ENCODE measurements around the gene GAB1. TPM values are rescaled to one million over a fixed set of nuclear protein-coding genes. Genes with fewer than 3 reads are reported as not detected.
A peak's percentile ranks its signal among the peaks of the same experiment; 100 is the strongest.

GAB1 gene
- 0.65 and 0.76 TPM in 2 replicates for total RNA-seq

DNA sequence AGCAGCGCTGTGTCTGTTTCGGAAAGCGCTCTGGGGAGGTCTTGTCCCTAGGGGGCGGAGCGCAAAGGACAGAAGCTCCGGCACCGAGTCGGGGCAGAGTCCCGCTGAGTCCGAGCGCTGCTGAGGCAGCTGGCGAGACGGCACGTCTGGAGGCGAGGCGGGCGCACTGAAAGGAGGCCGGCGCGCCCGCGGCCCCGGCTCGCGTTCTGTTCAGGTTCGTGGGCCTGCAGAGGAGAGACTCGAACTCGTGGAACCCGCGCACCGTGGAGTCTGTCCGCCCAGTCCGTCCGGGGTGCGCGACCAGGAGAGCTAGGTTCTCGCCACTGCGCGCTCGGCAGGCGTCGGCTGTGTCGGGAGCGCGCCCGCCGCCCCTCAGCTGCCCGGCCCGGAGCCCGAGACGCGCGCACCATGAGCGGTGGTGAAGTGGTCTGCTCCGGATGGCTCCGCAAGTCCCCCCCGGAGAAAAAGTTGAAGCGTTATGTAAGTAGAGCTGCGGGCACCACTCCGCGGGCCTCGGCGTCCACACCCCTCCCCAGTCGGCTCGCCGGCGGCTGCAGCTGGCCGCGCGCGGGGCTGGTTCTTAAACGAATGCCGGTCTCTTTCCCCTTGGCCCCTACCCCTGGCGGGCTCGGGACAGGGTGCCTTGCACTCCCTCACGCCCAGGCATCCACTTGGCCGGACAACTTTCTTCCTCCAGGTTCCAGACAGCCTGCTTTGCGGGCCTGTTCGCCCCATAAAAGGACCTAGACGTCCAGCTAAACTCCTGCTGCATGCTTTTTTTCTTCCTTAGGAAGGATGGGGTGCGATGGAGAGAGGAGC is at the start of gene GAB1:
Gene GAB1 (plus strand): TSS at position 96 of the 819 bp plus-strand sequence. CDS start 313 bp downstream, at position 409.
- Mint-ChIP-seq H3K36me3 (ENCODE audit: low read depth) (no peaks in the 10 kb centered on the region), H3K27me3 (peaks cover 55% of the 10 kb centered on the region), H3K4me1 (peaks cover 6% of the 10 kb centered on the region), H3K9me3 (no peaks in the 10 kb centered on the region), H3K4me3 (peak within 1 kb of the TSS; percentile 86), H3K27ac (no peak within 1 kb of the TSS)
- intact Hi-C loops (cut with micrococcal nuclease) = loop anchor here (1.0 to 10.0 kb wide), 4 partner anchors 22 to 176 kb away; partner anchors contain the start of genes SMARCA5 and USP38
- peak; percentile 76 for DNase-seq

GRCh38 chr4:143287572-143287923 is 49.1 kb upstream of the GAB1 start:
- no peak for DNase-seq
- no peaks in the 10 kb centered on the region for H3K4me1 Mint-ChIP-seq
- H3K36me3 Mint-ChIP-seq (ENCODE audit: low read depth) = no peaks in the 10 kb centered on the region
- no peaks in the 10 kb centered on the region for H3K9me3 Mint-ChIP-seq
- H3K27ac Mint-ChIP-seq = no peak overlapping the region
- intact Hi-C loops (cut with micrococcal nuclease) = no loop called here
- H3K27me3 Mint-ChIP-seq = peaks cover 1% of the 10 kb centered on the region
- no peak overlapping the region for H3K4me3 Mint-ChIP-seq

- H3K27ac Mint-ChIP-seq = no peak overlapping the region
- intact Hi-C loops (cut with micrococcal nuclease) = no loop called here
Measured at GRCh38 chr4:143288171-143288570, 48.5 kb upstream of the GAB1 start.

DNA sequence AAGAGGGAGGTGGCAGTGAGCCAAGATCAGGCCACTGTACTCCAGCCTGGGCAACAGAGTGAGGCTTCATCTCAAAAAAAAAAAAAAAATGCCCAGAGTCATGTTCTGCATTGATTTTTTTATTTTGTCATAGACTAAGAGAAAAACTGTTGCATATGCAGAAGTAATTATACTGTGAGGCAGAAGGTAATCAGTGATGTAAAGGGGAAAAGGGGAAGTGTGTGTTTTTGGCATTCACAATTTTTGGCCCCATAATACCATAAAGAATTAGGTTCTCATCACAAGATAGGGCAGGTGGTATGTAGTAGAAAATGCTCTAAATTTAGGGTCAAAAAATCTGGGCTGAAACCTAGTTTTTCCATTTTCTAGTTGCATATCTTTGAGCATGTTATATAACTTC is 47.3 kb upstream of the GAB1 start:
- Mint-ChIP-seq H3K36me3 (ENCODE audit: low read depth) (no peaks in the 10 kb centered on the region), H3K4me3 (no peak overlapping the region), H3K27me3 (peaks cover 1% of the 10 kb centered on the region), H3K27ac (no peak overlapping the region), H3K9me3 (no peaks in the 10 kb centered on the region), H3K4me1 (no peaks in the 10 kb centered on the region)
- no peak for DNase-seq
- intact Hi-C loops (cut with micrococcal nuclease) = no loop called here

More at GRCh38 chr4:143288171-143288570, 48.5 kb upstream of the GAB1 start:
- H3K4me3 Mint-ChIP-seq = no peak overlapping the region
- no peaks in the 10 kb centered on the region for H3K4me1 Mint-ChIP-seq
- DNase-seq = no peak
- H3K27me3 Mint-ChIP-seq = peaks cover 1% of the 10 kb centered on the region
- H3K9me3 Mint-ChIP-seq = no peaks in the 10 kb centered on the region
- no peaks in the 10 kb centered on the region for H3K36me3 Mint-ChIP-seq (ENCODE audit: low read depth)

- no peak overlapping the region for H3K27ac Mint-ChIP-seq
- no peak for DNase-seq
- H3K4me1 Mint-ChIP-seq = no peaks in the 10 kb centered on the region
- H3K4me3 Mint-ChIP-seq = no peak overlapping the region
- H3K9me3 Mint-ChIP-seq = no peaks in the 10 kb centered on the region
- H3K36me3 Mint-ChIP-seq (ENCODE audit: low read depth) = no peaks in the 10 kb centered on the region
- intact Hi-C loops (cut with micrococcal nuclease) = no loop called here
- peaks cover under 1% of the 10 kb centered on the region for H3K27me3 Mint-ChIP-seq
Measured at GRCh38 chr4:143291314-143291713, 45.4 kb upstream of the GAB1 start.

DNA sequence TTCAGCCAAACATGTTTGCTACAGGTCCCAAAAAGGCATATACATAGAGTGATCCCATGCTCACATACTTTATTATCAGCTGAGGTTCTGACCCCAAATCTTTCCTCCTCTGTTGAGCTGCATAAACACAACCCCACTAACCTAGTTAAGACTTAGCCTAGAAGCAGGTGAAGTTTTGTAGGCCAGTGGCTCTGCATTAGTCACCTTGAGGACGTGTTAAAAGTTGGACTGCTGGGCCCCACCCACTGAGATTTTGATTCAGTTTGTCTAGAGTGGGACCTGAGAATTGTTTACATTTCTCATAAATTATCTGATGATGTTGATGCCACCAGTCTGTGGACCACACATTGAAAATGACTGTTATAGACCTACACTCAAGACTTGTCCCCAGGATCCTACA is 43.8 kb upstream of the GAB1 start:
- no peak overlapping the region for H3K27ac Mint-ChIP-seq
- H3K4me1 Mint-ChIP-seq = no peaks in the 10 kb centered on the region
- no peaks in the 10 kb centered on the region for H3K27me3 Mint-ChIP-seq
- DNase-seq = no peak
- no peak overlapping the region for H3K4me3 Mint-ChIP-seq
- no peaks in the 10 kb centered on the region for H3K36me3 Mint-ChIP-seq (ENCODE audit: low read depth)
- intact Hi-C loops (cut with micrococcal nuclease) = no loop called here
- H3K9me3 Mint-ChIP-seq = no peaks in the 10 kb centered on the region

- Mint-ChIP-seq H3K4me3 (no peak overlapping the region), H3K9me3 (no peaks in the 10 kb centered on the region), H3K27me3 (no peaks in the 10 kb centered on the region), H3K36me3 (ENCODE audit: low read depth) (no peaks in the 10 kb centered on the region), H3K27ac (no peak overlapping the region), H3K4me1 (no peaks in the 10 kb centered on the region)
- intact Hi-C loops (cut with micrococcal nuclease) = no loop called here
- DNase-seq = no peak
Measured at GRCh38 chr4:143294310-143294709, 42.4 kb upstream of the GAB1 start.

GRCh38 chr4:143294710-143295275 is 41.9 kb upstream of the GAB1 start:
- H3K27me3 Mint-ChIP-seq = no peaks in the 10 kb centered on the region
- no peak overlapping the region for H3K4me3 Mint-ChIP-seq
- H3K9me3 Mint-ChIP-seq = no peaks in the 10 kb centered on the region
- H3K4me1 Mint-ChIP-seq = no peaks in the 10 kb centered on the region
- H3K36me3 Mint-ChIP-seq (ENCODE audit: low read depth) = no peaks in the 10 kb centered on the region
- DNase-seq = no peak
- no peak overlapping the region for H3K27ac Mint-ChIP-seq
- intact Hi-C loops (cut with micrococcal nuclease) = no loop called here

DNA sequence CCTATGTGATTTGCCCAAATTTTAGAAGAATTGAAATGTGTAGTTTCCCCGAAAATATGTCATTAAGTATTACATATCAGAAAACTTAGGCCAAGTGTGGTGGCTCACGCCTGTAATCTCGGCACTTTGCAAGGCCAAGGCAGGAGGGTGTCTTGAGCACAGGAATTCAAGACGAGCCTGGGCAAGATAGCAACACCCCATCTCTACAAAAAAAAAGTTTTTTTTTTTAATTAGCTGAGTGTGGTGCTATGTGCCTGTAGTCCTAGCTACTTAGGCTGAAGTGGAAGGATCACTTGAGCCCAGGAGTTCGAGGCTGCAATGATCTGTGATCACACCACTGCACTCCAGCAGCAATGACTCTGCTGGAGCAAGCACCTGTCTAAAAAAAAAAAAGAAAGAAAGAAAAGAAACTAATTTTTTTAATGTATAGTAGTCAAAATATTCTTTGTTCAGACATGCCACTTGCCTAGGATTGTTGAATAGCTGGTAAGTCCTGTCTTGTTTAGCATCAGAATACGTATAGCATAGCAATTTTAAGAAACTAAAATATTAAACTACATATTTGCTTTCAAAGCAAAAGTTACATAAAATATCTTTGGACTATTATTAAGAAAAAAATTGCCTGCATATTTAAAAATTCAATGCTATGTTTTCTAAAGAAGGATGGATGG is 40.1 kb upstream of the GAB1 start:
- intact Hi-C loops (cut with micrococcal nuclease) = no loop called here

DNA sequence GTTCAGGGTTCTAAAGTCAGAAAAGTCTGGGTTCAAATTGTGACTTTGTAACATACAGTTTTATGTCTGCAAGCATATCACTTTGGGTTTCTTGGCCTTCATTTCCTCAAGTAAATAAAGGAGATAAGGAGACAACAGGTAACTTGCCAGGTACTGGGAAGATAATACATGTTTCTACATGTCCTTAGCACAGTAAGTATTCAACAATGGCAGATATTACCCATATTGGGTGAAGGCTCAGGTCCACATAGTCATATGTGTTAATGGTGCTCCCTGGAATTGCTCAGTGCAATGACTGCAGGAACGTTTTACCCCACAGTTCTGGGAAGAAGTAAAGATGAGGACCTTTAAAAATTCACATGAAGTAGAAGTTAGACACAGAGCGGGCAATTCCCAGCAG is 35.8 kb upstream of the GAB1 start:
- Mint-ChIP-seq H3K27ac (no peak overlapping the region), H3K9me3 (no peaks in the 10 kb centered on the region), H3K4me1 (no peaks in the 10 kb centered on the region), H3K4me3 (no peak overlapping the region), H3K27me3 (no peaks in the 10 kb centered on the region), H3K36me3 (ENCODE audit: low read depth) (no peaks in the 10 kb centered on the region)
- DNase-seq = no peak
- intact Hi-C loops (cut with micrococcal nuclease) = no loop called here

More for the DNA sequence above, 40.1 kb upstream of the GAB1 start:
- H3K36me3 Mint-ChIP-seq (ENCODE audit: low read depth) = no peaks in the 10 kb centered on the region
- H3K27ac Mint-ChIP-seq = no peak overlapping the region
- DNase-seq = no peak
- H3K9me3 Mint-ChIP-seq = no peaks in the 10 kb centered on the region
- H3K4me1 Mint-ChIP-seq = no peaks in the 10 kb centered on the region
- H3K27me3 Mint-ChIP-seq = no peaks in the 10 kb centered on the region
- no peak overlapping the region for H3K4me3 Mint-ChIP-seq

- no peak for DNase-seq
- Mint-ChIP-seq H3K9me3 (no peaks in the 10 kb centered on the region), H3K27me3 (no peaks in the 10 kb centered on the region), H3K4me1 (no peaks in the 10 kb centered on the region), H3K36me3 (ENCODE audit: low read depth) (no peaks in the 10 kb centered on the region), H3K4me3 (no peak overlapping the region), H3K27ac (no peak overlapping the region)
- intact Hi-C loops (cut with micrococcal nuclease) = no loop called here
Measured at GRCh38 chr4:143302536-143302935, 34.1 kb upstream of the GAB1 start.

- peaks cover 2% of the 10 kb centered on the region for H3K27me3 Mint-ChIP-seq
- intact Hi-C loops (cut with micrococcal nuclease) = no loop called here
- H3K4me3 Mint-ChIP-seq = no peak overlapping the region
- H3K36me3 Mint-ChIP-seq (ENCODE audit: low read depth) = no peaks in the 10 kb centered on the region
- no peak for DNase-seq
- no peaks in the 10 kb centered on the region for H3K9me3 Mint-ChIP-seq
- H3K27ac Mint-ChIP-seq = no peak overlapping the region
- H3K4me1 Mint-ChIP-seq = no peaks in the 10 kb centered on the region
Measured at GRCh38 chr4:143306788-143307187, 29.9 kb upstream of the GAB1 start.

- intact Hi-C loops (cut with micrococcal nuclease) = no loop called here
- no peaks in the 10 kb centered on the region for H3K9me3 Mint-ChIP-seq
- no peak overlapping the region for H3K4me3 Mint-ChIP-seq
- H3K27me3 Mint-ChIP-seq = peaks cover 2% of the 10 kb centered on the region
- H3K4me1 Mint-ChIP-seq = no peaks in the 10 kb centered on the region
- no peak overlapping the region for H3K27ac Mint-ChIP-seq
- H3K36me3 Mint-ChIP-seq (ENCODE audit: low read depth) = no peaks in the 10 kb centered on the region
- no peak for DNase-seq
Measured at GRCh38 chr4:143307531-143307930, 29.1 kb upstream of the GAB1 start.

DNA sequence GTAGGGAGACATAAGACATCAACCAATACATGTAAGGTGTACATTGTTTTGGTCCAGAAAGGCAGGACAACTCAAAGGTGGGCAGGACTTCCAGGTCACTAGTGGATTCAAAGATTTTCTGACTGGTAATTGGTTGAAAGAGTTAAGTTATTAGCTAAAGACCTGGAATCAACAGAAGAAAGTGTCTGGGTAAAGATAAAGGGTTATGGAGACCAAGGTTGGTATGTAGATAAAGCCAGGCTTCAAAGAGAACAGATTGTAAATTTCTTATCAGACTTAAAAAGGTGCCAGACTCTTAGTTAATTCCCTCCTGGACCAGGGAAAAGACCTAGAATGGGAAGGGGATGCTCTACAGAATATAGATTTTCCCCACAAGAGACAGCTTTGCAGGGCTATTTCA is 28.3 kb upstream of the GAB1 start:
- no peak for DNase-seq
- peaks cover 2% of the 10 kb centered on the region for H3K27me3 Mint-ChIP-seq
- no peaks in the 10 kb centered on the region for H3K9me3 Mint-ChIP-seq
- no peak overlapping the region for H3K27ac Mint-ChIP-seq
- H3K4me1 Mint-ChIP-seq = no peaks in the 10 kb centered on the region
- no peaks in the 10 kb centered on the region for H3K36me3 Mint-ChIP-seq (ENCODE audit: low read depth)
- no peak overlapping the region for H3K4me3 Mint-ChIP-seq
- intact Hi-C loops (cut with micrococcal nuclease) = no loop called here

Measured in activated CD4-positive, alpha-beta T cell treated with anti-CD3 and anti-CD28 coated beads, Interleukin-2, amount 10 ng/mL, durations not matched to agents 24 days and 14 days (primary cell).